GM21619 (cell line): ENCODE measurements around the gene ACTR8.
A peak's percentile ranks its signal among the peaks of the same experiment; 100 is the strongest.

Source experiments
- ATAC-seq: cut with Tn5 transposase; IDR thresholded peaks from one replicate; pipeline ENCODE4 v1.9.1; 2021; ENCODE audit not compliant: unreplicated experiment

Gene ACTR8

DNA sequence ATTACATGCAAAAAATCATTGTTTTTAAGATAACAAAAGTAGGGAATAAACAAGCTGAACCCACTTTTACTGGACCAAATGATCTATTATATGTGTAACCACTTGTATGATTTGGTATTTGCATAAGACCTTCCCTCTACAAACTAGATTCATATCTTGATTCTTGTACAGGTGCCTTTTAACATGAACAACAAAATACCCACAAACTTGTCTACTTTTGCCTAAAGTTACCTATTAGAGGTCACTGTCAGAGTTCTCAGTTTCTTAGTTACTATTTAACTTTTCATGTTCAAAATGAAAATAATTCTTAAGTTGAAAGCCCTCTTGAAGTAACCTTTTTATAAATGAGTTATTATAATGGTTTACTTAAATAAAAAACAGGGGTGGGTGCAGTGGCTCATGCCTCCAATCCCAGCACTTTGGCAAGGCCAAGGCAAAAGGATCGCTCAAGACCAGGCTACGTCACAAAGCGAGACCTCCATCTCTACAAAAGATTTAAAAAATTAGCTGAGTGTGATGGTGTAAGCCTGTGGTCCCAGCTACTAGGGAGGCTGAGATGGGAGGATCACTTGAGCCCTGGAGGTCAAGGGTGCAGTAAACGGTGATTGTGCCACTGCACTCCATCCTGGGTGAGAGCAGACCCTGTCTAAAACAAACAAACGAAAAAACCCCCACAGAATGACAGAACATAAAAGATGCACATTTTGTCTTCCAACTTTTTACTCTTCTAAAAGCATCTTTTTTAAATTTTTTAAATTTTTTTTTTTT is 16.0 kb downstream of the ACTR8 start:
- peak; percentile 77 for ATAC-seq

DNA sequence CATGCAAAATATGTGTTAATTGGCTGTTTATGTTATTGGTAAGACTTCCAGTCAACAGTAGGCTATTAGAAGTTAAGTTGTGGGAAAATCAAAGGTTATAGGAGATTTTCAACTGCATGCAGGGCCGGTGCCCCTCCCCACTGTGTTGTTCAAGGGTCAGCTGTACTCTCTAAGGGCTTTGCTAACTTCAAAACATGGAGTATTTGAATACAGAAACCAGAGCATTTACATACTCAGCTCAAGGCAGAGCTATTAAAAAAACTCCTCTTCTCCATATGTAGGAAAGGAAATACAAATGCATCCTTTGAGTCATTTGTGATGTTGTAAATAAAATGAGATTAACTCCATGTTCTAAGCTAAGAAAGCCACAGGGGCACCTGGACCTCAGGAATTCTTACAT is 18.8 kb downstream of the ACTR8 start:
- ATAC-seq = peak; percentile 47

DNA sequence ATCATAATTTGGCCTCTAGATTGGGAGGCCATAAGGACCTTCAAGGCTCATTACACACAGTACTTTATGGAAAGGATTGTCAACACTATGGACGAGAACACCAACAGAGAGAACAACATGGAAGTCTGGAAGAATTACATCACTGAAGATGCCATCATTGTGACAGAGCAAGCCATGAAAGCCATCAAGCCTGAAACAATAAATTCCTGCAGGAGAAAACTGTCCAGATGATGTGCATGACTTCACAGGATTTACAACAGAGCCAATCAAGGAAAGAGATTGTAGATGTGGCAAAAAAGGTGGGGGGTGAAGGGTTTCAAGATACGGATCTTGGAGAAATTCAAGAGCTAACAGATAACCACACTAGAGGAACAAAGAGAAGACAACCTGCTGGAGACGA is 19.7 kb downstream of the ACTR8 start:
- ATAC-seq = no peak

DNA sequence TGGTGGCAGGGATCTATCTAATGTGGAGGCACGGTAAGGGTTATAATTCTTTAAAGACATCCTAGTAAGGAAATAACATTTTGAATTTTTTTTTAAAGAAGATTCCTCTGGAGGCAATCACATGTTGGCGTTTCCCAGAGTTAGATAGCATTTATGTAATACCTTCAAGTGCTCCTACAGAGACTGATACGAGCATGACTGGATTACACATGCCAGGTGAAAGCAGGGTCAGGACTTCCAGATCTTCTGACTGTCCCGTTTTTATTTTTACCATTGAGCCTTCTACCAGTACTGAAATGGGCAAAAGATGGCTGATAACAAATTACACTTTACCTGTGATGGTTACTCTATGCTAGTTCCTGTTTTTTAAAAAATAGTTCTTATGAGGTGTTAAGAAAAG is 21.8 kb downstream of the ACTR8 start:
- no peak for ATAC-seq

- ATAC-seq = no peak
Observed at GRCh38 chr3:53859178-53859577, 22.8 kb downstream of the ACTR8 start.

DNA sequence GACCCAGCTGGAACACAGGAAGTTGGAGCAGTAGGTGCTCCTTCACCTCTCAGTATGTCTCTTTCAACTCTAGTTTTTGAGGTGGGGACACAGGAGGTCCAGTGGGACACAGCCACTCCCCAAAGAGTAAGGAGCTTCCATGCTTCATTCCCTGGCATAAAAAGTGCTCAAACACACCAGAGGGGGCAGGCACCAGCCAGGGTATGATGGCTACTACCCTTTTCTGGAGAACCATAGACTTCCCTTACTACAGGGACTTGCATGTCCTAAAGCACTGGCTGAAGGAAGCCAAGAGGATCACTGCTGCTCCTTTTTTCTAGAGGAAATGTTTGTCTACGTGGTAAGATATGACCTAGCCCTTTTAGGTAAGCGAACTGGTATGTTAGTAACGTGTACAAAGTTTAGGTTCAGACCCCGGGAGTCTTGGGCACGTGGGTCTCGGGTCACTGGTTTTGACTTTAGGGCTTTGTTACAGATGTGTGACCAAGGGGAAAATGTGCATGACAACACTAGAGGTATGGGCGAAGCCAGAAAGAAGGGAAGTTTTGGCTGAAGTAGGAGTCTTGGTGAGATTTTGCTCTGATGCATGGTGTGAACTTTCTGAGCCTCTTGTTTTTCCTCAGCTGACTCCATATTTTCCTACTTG is 23.7 kb downstream of the ACTR8 start:
- no peak for ATAC-seq

GRCh38 chr3:53856964-53857363 is 25.0 kb downstream of the ACTR8 start:
- ATAC-seq = no peak

DNA sequence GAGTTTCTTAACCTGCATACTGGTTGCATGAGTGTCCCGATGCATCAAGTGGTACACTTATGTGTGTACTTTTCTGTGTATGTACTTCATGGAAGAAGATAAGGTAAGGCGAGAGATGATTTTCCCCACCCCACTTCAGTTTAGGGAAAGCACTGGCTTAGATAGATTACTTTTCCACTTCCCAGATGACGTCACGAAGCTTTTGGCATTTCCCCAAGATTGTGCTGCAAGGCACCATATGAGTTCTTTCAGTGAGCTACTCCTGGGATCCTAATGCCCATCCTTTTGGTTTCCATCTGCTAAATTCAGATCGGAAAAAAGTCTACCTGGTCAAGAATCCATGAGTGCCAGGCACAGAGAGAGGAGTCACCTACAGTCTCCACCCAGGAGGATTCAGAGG is 31.1 kb downstream of the ACTR8 start:
- no peak for ATAC-seq

- no peak for ATAC-seq
Observed at GRCh38 chr3:53849916-53850315, 32.0 kb downstream of the ACTR8 start.

GRCh38 chr3:53846851-53847155 is 35.1 kb downstream of the ACTR8 start:
- no peak for ATAC-seq

DNA sequence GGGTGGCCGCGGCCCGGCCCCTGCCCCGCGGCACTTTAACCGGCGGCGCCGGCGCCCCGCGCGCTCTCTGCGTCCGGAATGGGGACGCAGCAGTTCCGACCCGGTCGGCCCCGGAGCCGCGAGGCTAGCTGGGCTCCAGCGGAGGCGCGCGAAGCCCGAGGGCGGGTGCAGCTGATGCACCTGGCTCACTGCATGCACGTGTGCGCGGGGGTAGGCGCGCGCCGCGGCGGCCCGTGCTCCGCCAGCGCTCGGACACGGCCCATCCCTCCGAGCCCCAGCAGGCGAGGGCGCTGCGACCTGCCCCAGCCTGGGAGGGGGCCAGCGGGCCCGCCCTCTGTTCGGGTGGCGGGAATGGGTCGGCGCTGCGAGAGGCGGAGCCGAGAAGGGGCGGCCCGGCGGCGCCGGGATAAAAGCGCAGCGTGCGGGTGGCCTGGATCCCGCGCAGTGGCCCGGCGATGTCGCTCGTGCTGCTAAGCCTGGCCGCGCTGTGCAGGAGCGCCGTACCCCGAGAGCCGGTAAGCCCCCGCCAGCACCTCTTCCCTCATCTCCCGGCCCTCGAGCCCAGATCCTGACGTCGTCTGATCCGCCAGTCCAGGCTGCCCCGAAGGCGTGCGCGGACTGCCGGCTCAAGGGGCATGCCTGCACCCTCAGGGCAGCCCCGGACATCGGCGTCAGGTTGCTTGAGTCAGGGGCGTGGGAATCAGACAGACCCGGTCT is 35.7 kb downstream of the ACTR8 start, which contains the start of the genes CHDH and IL17RB:
CHDH (minus strand) TSS at position 286 of the 717 bp plus-strand sequence. CDS start 22,411 bp downstream, outside the sequence.
IL17RB (plus strand) TSS at position 435 of the 717 bp plus-strand sequence; CDS start at position 456, 21 bp downstream.
- no peak for ATAC-seq

- no peak for ATAC-seq
Observed at GRCh38 chr3:53845881-53846133, 36.1 kb downstream of the ACTR8 start.

DNA sequence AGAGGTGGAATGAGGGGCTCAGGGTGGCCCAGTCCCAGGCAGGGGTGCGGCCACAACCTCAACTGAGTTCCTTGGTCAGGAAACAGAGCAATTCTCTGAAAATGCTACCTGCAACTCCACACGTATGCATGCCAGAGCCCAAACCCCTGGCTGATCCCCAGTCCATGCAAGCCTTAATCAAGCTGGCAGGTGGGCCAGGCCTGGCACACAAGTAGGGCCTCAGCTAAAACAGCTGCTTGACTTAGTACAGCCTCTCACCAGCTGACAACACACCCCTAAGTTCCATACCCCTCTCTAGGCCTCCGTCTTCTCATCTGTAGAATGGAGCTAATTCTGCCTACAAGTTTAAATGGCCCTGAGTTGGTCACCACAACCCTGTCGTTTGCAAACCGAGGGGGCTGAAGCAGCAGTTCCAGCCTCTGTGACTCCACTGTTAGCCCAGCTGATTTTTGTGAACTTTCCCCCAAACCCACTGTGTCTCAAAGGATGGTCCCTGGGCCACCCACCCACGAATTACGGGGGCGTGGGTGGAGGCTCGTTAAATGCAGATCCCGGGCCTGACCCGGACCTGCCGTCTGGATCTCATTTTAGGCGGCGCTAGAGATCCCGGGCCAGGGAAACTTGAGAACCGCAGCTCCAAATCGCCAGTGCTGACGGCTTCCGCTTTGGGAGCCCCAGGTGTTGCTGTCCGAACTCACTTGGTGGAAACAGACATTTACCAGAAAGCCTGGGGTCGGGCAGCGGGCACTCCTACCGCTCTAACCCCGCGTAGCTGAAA is 36.7 kb downstream of the ACTR8 start:
- ATAC-seq = no peak

- no peak for ATAC-seq
Observed at GRCh38 chr3:53844262-53845102, 37.5 kb downstream of the ACTR8 start.

DNA sequence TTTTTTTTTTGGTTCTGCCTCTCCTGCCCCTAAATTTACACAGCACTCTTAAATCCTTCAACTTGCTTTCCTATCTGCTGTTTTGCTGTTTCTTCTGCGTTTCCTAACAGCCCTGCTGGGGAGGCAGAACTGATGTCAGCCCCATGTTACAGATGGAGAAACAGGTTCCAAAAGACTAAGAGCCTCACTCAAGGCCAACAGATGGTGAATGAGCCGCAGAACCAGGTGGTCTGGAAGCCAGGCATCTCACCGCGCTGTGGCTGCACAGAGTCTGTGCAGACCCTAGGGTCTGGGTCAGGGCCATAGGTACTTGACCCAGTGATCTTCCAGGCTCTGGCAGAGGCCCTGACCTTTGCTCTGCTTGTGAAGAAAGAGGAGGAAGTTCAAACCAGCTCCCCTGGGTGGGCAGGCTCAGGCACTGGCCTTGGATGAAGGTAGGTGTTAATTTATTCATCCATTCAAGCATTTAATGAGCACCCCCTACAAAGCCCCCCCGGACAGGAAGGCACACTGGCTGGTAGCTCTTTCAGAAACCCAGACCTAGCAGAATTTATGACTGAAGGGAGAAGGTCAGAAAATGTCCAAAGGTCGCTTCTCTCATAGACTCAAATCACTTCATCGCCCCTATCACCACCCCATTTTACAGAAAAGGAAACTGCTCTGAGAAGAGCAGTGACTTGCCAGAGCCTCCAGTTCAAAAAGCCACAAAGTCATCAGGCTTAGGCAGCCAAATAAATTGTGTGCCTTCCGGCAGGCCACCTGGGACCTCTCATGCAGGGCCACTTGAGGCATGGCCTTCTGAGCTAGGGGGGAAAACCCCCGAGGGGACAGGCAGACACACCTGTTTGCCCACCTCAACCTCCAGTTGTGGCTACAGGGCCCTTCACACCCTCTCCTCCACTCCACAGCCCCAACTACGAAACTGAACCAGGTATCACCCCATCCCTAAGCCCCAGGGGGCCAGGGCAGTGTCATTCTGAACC is 38.5 kb downstream of the ACTR8 start:
- peak; percentile 53 for ATAC-seq

GRCh38 chr3:53842436-53843194 is 39.3 kb downstream of the ACTR8 start:
- no peak for ATAC-seq

GRCh38 chr3:53841296-53841695 is 40.7 kb downstream of the ACTR8 start:
- no peak for ATAC-seq

DNA sequence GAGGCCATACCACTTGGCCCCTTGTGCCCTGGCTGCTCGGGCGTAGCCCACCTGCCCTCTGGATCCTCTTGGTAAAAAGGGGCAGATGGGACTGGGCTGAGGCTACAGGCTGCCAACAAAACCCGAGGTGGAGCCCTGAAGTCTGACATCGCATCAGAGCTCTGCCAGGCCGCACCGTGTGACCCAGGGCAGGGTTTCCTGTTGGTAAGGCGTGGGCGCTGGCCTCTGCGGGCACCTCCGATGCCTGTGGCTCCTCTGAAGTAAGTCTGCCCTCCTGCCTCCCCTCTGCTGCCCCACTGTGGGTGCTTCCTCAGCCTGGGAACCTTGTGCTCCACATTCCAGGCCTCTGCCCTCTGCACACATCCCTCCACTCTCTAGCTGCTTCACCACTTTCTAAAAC is 44.6 kb downstream of the ACTR8 start:
- ATAC-seq = no peak
